ENCODE measurements around the gene ZFP36.
"Not testable (repeated sequence)": the region's sequence is repeated elsewhere in the genome, so short reads cannot be mapped to it uniquely, and the experiment has no call there.

The ZFP36 gene

GRCh38 chr19:39377373-39378362, 29.0 kb upstream of the ZFP36 start:
- no peaks in the 10 kb centered on the region for H3K4me1 ChIP-seq (ENCODE audit: control insufficient read depth in 2 of 2, insufficient read depth in 1 of 2, low read depth in 1 of 2, low read length in 2 of 2)
- H2BK12ac ChIP-seq (ENCODE audit: low read length), result no peak overlapping the region
- no peak overlapping the region for H3K23ac ChIP-seq (ENCODE audit: low read depth, low read length, poor library complexity)
- H4K8ac ChIP-seq (ENCODE audit: low read depth, low read length), result no peak overlapping the region
- H2AFZ ChIP-seq (ENCODE audit: low read length), result no peak overlapping the region
- H2BK15ac ChIP-seq (ENCODE audit: low read length), result no peak overlapping the region
- H3K4me3 ChIP-seq (ENCODE audit: low read length in 2 of 2), result no peak overlapping the region
- H3K14ac ChIP-seq (ENCODE audit: low read length), result no peak overlapping the region
- H3K9ac ChIP-seq (ENCODE audit: low read depth, low read length, poor library complexity), result peak overlapping the region; percentile 16
- no peak overlapping the region for H3K4me2 ChIP-seq (ENCODE audit: insufficient read depth, low read length, poor library complexity, severe bottlenecking)
- H4K91ac ChIP-seq (ENCODE audit: low read depth, low read length, poor library complexity), result no peak overlapping the region
- H3K27ac ChIP-seq (replicated peaks; ENCODE audit: low read length), result no peak overlapping the region
- H2AK5ac ChIP-seq (ENCODE audit: low read depth, low read length), result no peak overlapping the region
- no peak overlapping the region for H3K4ac ChIP-seq (ENCODE audit: low read length)
- no peak overlapping the region for H2BK5ac ChIP-seq (ENCODE audit: low read length)
- H3K18ac ChIP-seq (ENCODE audit: low read length), result no peak overlapping the region
- no peaks in the 10 kb centered on the region for H3K79me1 ChIP-seq (ENCODE audit: low read depth, low read length)
- peaks cover 82 to 94% of the 10 kb centered on the region in 2 donors for H3K36me3 ChIP-seq (replicated peaks in 1 of 2; ENCODE audit: control insufficient read depth in 2 of 2, insufficient read depth in 2 of 2, low read length in 2 of 2)
- H2BK120ac ChIP-seq (ENCODE audit: low read depth, low read length), result no peak overlapping the region
- DNase-seq (ENCODE audit: low spot score), result no peak
- WGBS, 2 donors (ENCODE audit: extremely low coverage in 2 of 2, insufficient read length in 2 of 2, insufficient replicate concordance in 1 of 2), result no CpG with 5 or more reads among the region's 18 CpGs
- no peaks in the 10 kb centered on the region for H3K9me3 ChIP-seq (replicated peaks in 1 of 2; ENCODE audit: control insufficient read depth in 2 of 2, insufficient read depth in 1 of 2, low read depth in 1 of 2, low read length in 2 of 2)
- no peaks in the 10 kb centered on the region for H3K27me3 ChIP-seq (ENCODE audit: control insufficient read depth in 3 of 3, insufficient read depth in 3 of 3, low read depth in 1 of 3, low read length in 3 of 3)

DNA sequence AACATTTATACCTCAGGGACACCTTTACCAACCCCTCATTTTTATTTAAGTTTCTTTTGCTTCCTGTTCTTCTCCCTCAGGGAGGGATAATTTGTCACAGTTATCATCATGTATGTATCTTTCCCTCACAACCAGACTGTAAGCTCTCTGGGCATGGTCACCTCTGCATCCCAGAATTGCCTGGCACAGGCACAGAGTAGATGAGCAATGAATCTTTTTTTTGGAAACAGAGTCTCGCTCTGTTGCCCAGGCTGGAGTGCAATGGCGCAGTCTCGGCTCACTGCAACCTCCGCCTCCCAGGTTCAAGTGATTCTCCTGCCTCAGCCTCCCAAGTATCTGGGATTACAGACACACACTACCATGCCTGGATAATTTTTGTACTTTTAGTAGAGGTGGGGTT, 27.3 kb upstream of the ZFP36 start:
- no CpG with 5 or more reads among the region's 4 CpGs for WGBS, 2 donors (ENCODE audit: extremely low coverage in 2 of 2, insufficient read length in 2 of 2, insufficient replicate concordance in 1 of 2)
- not testable (repeated sequence) for H3K4me3 ChIP-seq (ENCODE audit: low read length in 2 of 2); H3K18ac ChIP-seq (ENCODE audit: low read length); H2AK5ac ChIP-seq (ENCODE audit: low read depth, low read length); H2BK12ac ChIP-seq (ENCODE audit: low read length); H3K9ac ChIP-seq (ENCODE audit: low read depth, low read length, poor library complexity); H4K8ac ChIP-seq (ENCODE audit: low read depth, low read length); H3K4me1 ChIP-seq (ENCODE audit: control insufficient read depth in 2 of 2, insufficient read depth in 1 of 2, low read depth in 1 of 2, low read length in 2 of 2); H3K14ac ChIP-seq (ENCODE audit: low read length); H3K4ac ChIP-seq (ENCODE audit: low read length); H2BK120ac ChIP-seq (ENCODE audit: low read depth, low read length); H2AFZ ChIP-seq (ENCODE audit: low read length); H4K91ac ChIP-seq (ENCODE audit: low read depth, low read length, poor library complexity); H3K27ac ChIP-seq (replicated peaks; ENCODE audit: low read length); H3K79me1 ChIP-seq (ENCODE audit: low read depth, low read length); H2BK15ac ChIP-seq (ENCODE audit: low read length); H3K4me2 ChIP-seq (ENCODE audit: insufficient read depth, low read length, poor library complexity, severe bottlenecking); H3K23ac ChIP-seq (ENCODE audit: low read depth, low read length, poor library complexity); H2BK5ac ChIP-seq (ENCODE audit: low read length); H3K9me3 ChIP-seq (replicated peaks in 1 of 2; ENCODE audit: control insufficient read depth in 2 of 2, insufficient read depth in 1 of 2, low read depth in 1 of 2, low read length in 2 of 2); DNase-seq (ENCODE audit: low spot score); H3K27me3 ChIP-seq (ENCODE audit: control insufficient read depth in 3 of 3, insufficient read depth in 3 of 3, low read depth in 1 of 3, low read length in 3 of 3)
- peaks cover 84 to 98% of the 10 kb centered on the region in 2 donors for H3K36me3 ChIP-seq (replicated peaks in 1 of 2; ENCODE audit: control insufficient read depth in 2 of 2, insufficient read depth in 2 of 2, low read length in 2 of 2)

DNA sequence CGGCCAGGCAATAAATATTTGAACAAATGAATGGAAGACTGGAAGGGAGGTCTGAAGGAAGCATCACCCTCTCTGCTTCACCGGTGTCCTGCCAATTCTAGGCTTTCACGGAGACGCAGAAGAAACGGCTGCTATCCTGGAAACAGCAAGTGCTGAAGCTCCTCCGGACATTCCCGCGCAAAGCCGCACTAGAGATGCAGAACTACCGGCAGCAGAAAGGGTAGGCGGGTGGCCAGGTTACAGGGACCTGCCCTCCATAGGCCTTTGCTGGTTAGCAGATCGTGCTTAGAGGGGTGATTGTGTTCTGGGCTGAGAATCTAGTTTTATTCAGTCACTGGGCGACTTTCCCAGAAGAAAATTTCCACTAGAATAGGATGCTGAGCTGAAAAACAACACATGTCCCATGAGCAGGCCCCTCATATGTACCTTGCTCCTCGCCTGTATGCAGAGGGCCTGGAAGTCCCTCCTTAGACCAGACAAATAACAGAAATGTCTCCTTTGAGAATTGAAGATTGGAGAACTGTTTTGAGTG, 26.7 kb upstream of the ZFP36 start:
- no peak for DNase-seq (ENCODE audit: low spot score)
- Histone ChIP-seq H3K9ac (ENCODE audit: low read depth, low read length, poor library complexity) (no peak overlapping the region), H3K36me3 (replicated peaks in 1 of 2; ENCODE audit: control insufficient read depth in 2 of 2, insufficient read depth in 2 of 2, low read length in 2 of 2) (peaks cover 82 to 100% of the 10 kb centered on the region in 2 donors), H2BK12ac (ENCODE audit: low read length) (no peak overlapping the region), H3K27me3 (ENCODE audit: control insufficient read depth in 3 of 3, insufficient read depth in 3 of 3, low read depth in 1 of 3, low read length in 3 of 3) (no peaks in the 10 kb centered on the region), H3K9me3 (replicated peaks in 1 of 2; ENCODE audit: control insufficient read depth in 2 of 2, insufficient read depth in 1 of 2, low read depth in 1 of 2, low read length in 2 of 2) (no peaks in the 10 kb centered on the region), H2BK120ac (ENCODE audit: low read depth, low read length) (no peak overlapping the region), H3K4ac (ENCODE audit: low read length) (no peak overlapping the region), H3K79me1 (ENCODE audit: low read depth, low read length) (no peaks in the 10 kb centered on the region), H3K4me2 (ENCODE audit: insufficient read depth, low read length, poor library complexity, severe bottlenecking) (no peak overlapping the region), H2AK5ac (ENCODE audit: low read depth, low read length) (no peak overlapping the region), H3K23ac (ENCODE audit: low read depth, low read length, poor library complexity) (no peak overlapping the region), H3K27ac (replicated peaks; ENCODE audit: low read length) (no peak overlapping the region), H3K4me1 (ENCODE audit: control insufficient read depth in 2 of 2, insufficient read depth in 1 of 2, low read depth in 1 of 2, low read length in 2 of 2) (no peaks in the 10 kb centered on the region), H3K18ac (ENCODE audit: low read length) (no peak overlapping the region), H2AFZ (ENCODE audit: low read length) (no peak overlapping the region), H4K91ac (ENCODE audit: low read depth, low read length, poor library complexity) (no peak overlapping the region), H2BK15ac (ENCODE audit: low read length) (no peak overlapping the region), H3K14ac (ENCODE audit: low read length) (no peak overlapping the region), H3K4me3 (ENCODE audit: low read length in 2 of 2) (no peak overlapping the region), H2BK5ac (ENCODE audit: low read length) (peak overlapping the region; percentile 39), H4K8ac (ENCODE audit: low read depth, low read length) (no peak overlapping the region)
- WGBS, 2 donors (ENCODE audit: extremely low coverage in 2 of 2, insufficient read length in 2 of 2, insufficient replicate concordance in 1 of 2), result no CpG with 5 or more reads among the region's 14 CpGs

Data from neuronal stem cell (in vitro differentiated cells).